K562 (cell line): Measurements from ENCODE around the gene PLAAT4. TPM values are rescaled to one million over a fixed set of nuclear protein-coding genes. Genes with fewer than 3 reads are reported as not detected.

Experiments used
- CBFA2T3 ChIP-seq: fragments of 450-650 bp; IDR thresholded peaks from 2 replicates; pipeline ENCODE4 v1.6.1; 2017
- CTBP1 ChIP-seq: fragments of 450-650 bp; IDR thresholded peaks from 2 replicates; pipeline ENCODE4 v1.6.1; 2016; ENCODE audit warnings: borderline replicate concordance
- CTCF ChIP-seq, 3 experiments: IDR thresholded peaks in 2 of 3; conservative IDR thresholded peaks in 1 of 3; 2 replicates each; pipeline ENCODE4 v1.5.1; 2011 to 2012; ENCODE audit warnings: low read length in 3 of 3, mild to moderate bottlenecking in 3 of 3, control low read depth in 2 of 3, improper control_type of control experiment in 1 of 3, inconsistent platforms in 1 of 3, low read depth in 1 of 3, mixed read lengths in 1 of 3, moderate library complexity in 1 of 3; ENCODE audit not compliant: insufficient read depth in 2 of 3
- FOSL1 ChIP-seq: fragments of 200-800 bp; sonication (Bioruptor generic); conservative IDR thresholded peaks from 2 replicates; pipeline ENCODE4 v1.6.1; 2016; ENCODE audit warnings: missing genetic modification characterization, missing compliant biosample characterization
- MTA2 ChIP-seq: fragments of 450-650 bp; IDR thresholded peaks from 2 replicates; pipeline ENCODE4 v1.6.1; 2016; ENCODE audit warnings: low read depth
- PHF21A ChIP-seq: fragments of 450-650 bp; IDR thresholded peaks from 2 replicates; pipeline ENCODE4 v1.6.1; 2017; ENCODE audit warnings: low read depth, borderline replicate concordance
- SAP30 ChIP-seq: fragments of 200-600 bp; sonication (generic); IDR thresholded peaks from 2 replicates; pipeline ENCODE4 v1.6.1; 2012; ENCODE audit warnings: borderline replicate concordance, low read depth, mild to moderate bottlenecking, moderate library complexity, low read length, control low read depth, inconsistent platforms; ENCODE audit not compliant: insufficient read depth, poor library complexity, severe bottlenecking
- SNAPC5 ChIP-seq: fragments of 250-450 bp; sonication (Bioruptor Pico); IDR thresholded peaks from 2 replicates; pipeline ENCODE4 v1.8.0; 2021; ENCODE audit warnings: moderate library complexity, mild to moderate bottlenecking, inconsistent platforms
- TAL1 ChIP-seq: fragments of 450-650 bp; IDR thresholded peaks from 2 replicates; pipeline ENCODE4 v1.6.1; 2016; ENCODE audit warnings: mild to moderate bottlenecking
- TCF15 ChIP-seq: fragments of 250-450 bp; sonication (Bioruptor Pico); IDR thresholded peaks from 2 replicates; pipeline ENCODE4 v1.8.0; 2022; ENCODE audit warnings: moderate library complexity, mild to moderate bottlenecking, inconsistent platforms
- ZBTB17 ChIP-seq: fragments of 450-650 bp; formaldehyde crosslinking; IDR thresholded peaks from 2 replicates; pipeline ENCODE4 v1.4.0; 2020; ENCODE audit warnings: mild to moderate bottlenecking
- ZNF318 ChIP-seq, 2 experiments: fragments of 450-650 bp; IDR thresholded peaks; 2 replicates each; pipeline ENCODE4 v1.6.1; 2016; ENCODE audit warnings: mild to moderate bottlenecking in 2 of 2, borderline replicate concordance in 1 of 2, low read depth in 1 of 2, moderate library complexity in 1 of 2
- ZNF551 ChIP-seq: fragments of 250-450 bp; sonication (Bioruptor Pico); IDR thresholded peaks from 2 replicates; pipeline ENCODE4 v1.5.0; 2021; ENCODE audit warnings: mild to moderate bottlenecking, moderate library complexity
- ZNF639 ChIP-seq, 2 experiments: fragments of 200-800 bp in 1 of 2; sonication (Bioruptor generic) in 1 of 2; sonication (generic) in 1 of 2; formaldehyde crosslinking in 1 of 2; IDR thresholded peaks in 1 of 2; conservative IDR thresholded peaks in 1 of 2; 2 replicates each; pipeline versions ENCODE4 v1.5.0 to v1.6.1; 2016 to 2020; ENCODE audit warnings: missing compliant biosample characterization in 1 of 2, missing genetic modification characterization in 1 of 2, missing genetic modification reagents in 1 of 2
- polyA plus RNA-seq, 8 experiments: library from polyadenylated mRNA; depleted of rRNA in 4 of 8; stranded (reverse) in 5 of 8; unstranded in 3 of 8; fragments of >200 nt; fragmentation: Nextera tagmentation in 2 of 8; fragmentation: Illumina TruSeq in 1 of 8; extraction: Ambion mirVana in 2 of 8; extraction: Trizol in 1 of 8; gene quantifications; 2 replicates each; pipeline versions ENCODE4 v1.2.1 to v1.2.3, GENCODE V29; 2011 to 2014; ENCODE audit warnings: inconsistent platforms in 1 of 8, missing spikeins in 1 of 8
- total RNA-seq, 7 experiments: library from RNA; depleted of rRNA in 6 of 7; stranded (reverse); fragments of >200 nt in 6 of 7; fragmentation: Illumina TruSeq in 2 of 7; extraction: Trizol in 2 of 7; gene quantifications; 2 replicates each; pipeline versions ENCODE4 v1.2.1 to v1.2.3, GENCODE V29; 2011 to 2021; ENCODE audit warnings: low replicate concordance in 1 of 7

The PLAAT4 gene
- total and polyA plus RNA-seq, 9 of the 15 experiments (the other 6 are each of a cell fraction or from before 2014, with no cell fraction given), result 0.54 to 3.0 (median 1.3) TPM; not detected in 1

GRCh38 chr11:63491636-63492372, 44.8 kb upstream of the PLAAT4 start (continued):
- TF ChIP-seq ZNF318 (IDR thresholded peaks at IDR 0.05; ENCODE audit: borderline replicate concordance in 1 of 2, low read depth in 1 of 2) (peak in 1 of 2 experiments; percentile 62; a peak in 2 of 4 replicates), SNAPC5 (CRISPR knock-in tag) (no peak), CTCF (IDR thresholded peaks at IDR 0.05 in 2 of 3, conservative IDR thresholded peaks at IDR 0.05 in 1 of 3; ENCODE audit: insufficient read depth in 2 of 3, low read depth in 1 of 3, low read length in 3 of 3) (no peak), TAL1 (peak; percentile 77), ZNF551 (CRISPR knock-in tag) (no peak), CTBP1 (peak; percentile 40; the same call in 1 of the 2 replicates), ZBTB17 (CRISPR knock-in tag) (0 out of 2 replicates have a peak, but pooled peaks have one; percentile 18), TCF15 (CRISPR knock-in tag) (no peak), CBFA2T3 (peak; percentile 84), MTA2 (peak; percentile 63; the same call in 1 of the 2 replicates), ZNF639 (CRISPR knock-in tag; conservative IDR thresholded peaks at IDR 0.05 in 1 of 2, IDR thresholded peaks at IDR 0.05 in 1 of 2) (peak in 1 of 2 experiments; percentile 83; a peak in 2 of 4 replicates), PHF21A (no peak), SAP30 (no peak), FOSL1 (peak; percentile 71)
